ENCODE results near the gene NOS1AP.

GRCh38 chr1:162023547-162024501 is 45.7 kb upstream of the NOS1AP start, which contains the start of gene OLFML2B:
- no peak for TF ChIP-seq EZH2phosphoT487 (IDR thresholded peaks at IDR 0.05; ENCODE audit: borderline replicate concordance, low read depth, low read length)
- TF ChIP-seq CTCF (conservative IDR thresholded peaks at IDR 0.05; ENCODE audit: low read length): no peak

Measured in OCI-LY7 (cell line).